ENCODE data around the gene PDXP.

PDXP gene, protein sequence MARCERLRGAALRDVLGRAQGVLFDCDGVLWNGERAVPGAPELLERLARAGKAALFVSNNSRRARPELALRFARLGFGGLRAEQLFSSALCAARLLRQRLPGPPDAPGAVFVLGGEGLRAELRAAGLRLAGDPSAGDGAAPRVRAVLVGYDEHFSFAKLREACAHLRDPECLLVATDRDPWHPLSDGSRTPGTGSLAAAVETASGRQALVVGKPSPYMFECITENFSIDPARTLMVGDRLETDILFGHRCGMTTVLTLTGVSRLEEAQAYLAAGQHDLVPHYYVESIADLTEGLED
- total RNA-seq, result 0 to 1.7 (median 0.40) reads per million in 18 experiments

GRCh38 chr22:37658133-37659065 is at the start of gene PDXP:
TSS of gene PDXP (plus strand) at chr22:37658723. CDS start at chr22:37658783, 60 bp downstream.
- DNase-seq, result peak; percentile 100

- DNase-seq, result peak in 1 of 2 donors; percentile 10
Measured at GRCh38 chr22:37609240-37610152, 49.0 kb upstream of the PDXP start.

- DNase-seq, result peak; percentile 42 to 44
Measured at GRCh38 chr22:37610153-37610475, 48.4 kb upstream of the PDXP start.

DNA sequence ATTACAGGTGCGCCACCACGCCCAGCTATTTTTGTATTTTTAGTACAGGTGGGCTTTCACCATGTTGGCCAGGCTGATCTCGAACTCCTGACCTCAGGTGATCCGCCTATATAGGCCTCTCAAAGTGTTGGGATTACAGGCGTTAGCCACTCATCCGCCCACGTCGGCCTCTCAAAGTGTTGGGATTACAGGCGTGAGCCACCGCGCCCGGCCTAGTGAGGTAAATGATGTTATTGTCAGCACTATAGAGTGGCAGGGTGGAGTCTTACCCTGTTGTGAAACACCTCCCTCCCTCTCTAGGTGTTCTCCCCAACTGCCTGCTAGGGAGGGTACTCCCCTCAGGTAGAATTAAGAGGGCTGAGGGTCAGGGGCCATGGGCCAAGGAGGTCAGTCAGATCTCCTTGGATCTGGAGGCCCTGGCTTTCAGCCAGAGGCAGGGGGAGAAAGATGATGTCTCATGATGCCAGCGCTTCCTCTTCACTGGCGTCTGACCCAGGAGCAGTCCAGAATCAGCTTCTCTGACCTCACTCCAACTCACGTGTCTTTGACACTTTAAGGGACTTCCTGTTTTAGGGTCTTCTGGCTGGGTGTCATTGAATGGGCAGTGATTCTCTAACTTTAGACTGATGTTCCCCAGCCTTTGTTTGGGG is 47.9 kb upstream of the PDXP start:
- DNase-seq, result peak; percentile 96 to 97

- DNase-seq, result peak; percentile 62 to 70
Measured at GRCh38 chr22:37611207-37611606, 47.3 kb upstream of the PDXP start.

GRCh38 chr22:37616201-37617083 is 42.1 kb upstream of the PDXP start:
- peak; percentile 55 to 76 for DNase-seq

GRCh38 chr22:37617431-37617830 is 41.1 kb upstream of the PDXP start:
- DNase-seq, result no peak

GRCh38 chr22:37618072-37618656 is 40.4 kb upstream of the PDXP start:
- no peak for DNase-seq

DNA sequence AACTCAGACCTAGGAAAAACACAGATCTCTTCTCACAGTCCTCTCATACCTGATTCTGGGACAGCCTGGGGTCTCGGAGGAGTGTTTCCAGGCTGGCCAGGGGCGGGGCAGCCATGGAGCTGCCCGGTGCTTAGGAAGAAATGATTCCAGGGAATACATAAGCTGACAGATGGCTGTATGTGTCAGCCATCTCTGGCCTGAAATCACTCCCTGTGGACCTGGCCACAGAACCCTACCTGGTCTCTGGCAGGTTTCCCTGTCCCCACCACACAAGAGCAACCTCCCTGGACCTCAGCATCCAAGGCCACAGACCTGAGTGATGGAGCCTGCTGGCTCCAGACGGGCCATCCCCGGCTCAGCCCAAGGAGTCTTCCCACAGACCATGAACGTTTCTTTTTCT is 39.8 kb upstream of the PDXP start:
- DNase-seq, result no peak

DNA sequence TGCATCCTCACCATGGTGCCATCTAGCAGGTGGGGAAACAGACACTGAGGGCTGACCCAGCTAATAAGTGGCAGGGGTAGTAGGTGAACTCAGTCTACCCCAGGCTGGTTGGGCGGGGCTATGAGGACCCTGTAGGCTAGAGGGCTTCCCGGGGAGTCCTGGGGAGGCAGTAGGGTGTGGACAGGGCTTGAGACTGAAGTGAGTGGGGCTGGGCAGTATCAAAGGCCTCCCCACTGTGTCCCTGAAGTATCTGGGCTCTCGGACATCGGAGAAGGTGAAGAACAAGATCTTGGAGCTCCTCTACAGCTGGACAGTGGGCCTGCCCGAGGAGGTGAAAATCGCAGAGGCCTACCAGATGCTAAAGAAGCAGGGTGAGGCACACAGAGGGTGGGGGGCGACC is 38.5 kb upstream of the PDXP start:
- no peak for DNase-seq

GRCh38 chr22:37621352-37621860 is 37.1 kb upstream of the PDXP start:
- no peak for DNase-seq

GRCh38 chr22:37623075-37624016 is 35.2 kb upstream of the PDXP start:
- DNase-seq, result peak; percentile 50 to 59

GRCh38 chr22:37624017-37624365 is 34.5 kb upstream of the PDXP start:
- no peak for DNase-seq

GRCh38 chr22:37624876-37625275 is 33.6 kb upstream of the PDXP start:
- no peak for DNase-seq

DNA sequence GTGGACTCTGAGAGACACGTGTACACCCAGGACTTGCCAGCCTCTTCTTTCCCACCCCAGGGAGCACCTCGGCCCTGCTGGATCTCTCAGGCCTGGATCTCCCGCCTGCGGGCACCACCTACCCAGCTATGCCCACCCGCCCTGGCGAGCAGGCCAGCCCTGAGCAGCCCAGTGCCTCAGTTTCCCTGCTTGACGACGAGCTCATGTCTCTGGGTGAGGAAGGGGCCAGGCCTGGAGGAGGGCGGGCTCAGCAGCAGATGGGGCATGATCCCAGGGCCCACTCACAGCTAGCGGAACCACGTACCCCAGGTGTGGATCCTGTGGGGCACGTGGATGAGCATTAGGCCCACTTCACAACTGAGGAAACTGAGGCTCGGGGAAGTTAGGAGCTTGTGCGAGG is 32.8 kb upstream of the PDXP start:
- no peak for DNase-seq

DNA sequence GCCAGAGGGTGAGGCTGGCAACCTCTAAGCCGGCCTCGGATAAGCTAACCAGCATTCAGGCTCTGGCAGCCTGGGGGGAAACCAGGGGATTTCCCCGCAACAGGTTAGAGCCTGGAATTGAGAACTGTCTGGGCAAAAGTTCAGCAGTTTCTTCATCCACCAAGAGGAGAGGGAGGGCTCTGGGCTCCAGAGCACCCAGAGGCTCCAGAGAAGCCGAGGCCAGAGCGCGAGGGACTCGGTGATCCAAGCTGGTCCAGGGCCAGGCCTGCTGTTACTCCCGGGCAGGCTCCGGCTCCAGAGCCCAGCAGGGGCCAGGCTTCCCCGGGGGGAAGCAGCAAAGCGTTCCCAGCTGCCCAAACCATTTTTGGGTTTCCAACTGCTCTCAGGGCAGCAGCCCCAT is 32.4 kb upstream of the PDXP start:
- DNase-seq, result no peak

GRCh38 chr22:37626556-37627075 is 31.9 kb upstream of the PDXP start:
- no peak for DNase-seq

DNA sequence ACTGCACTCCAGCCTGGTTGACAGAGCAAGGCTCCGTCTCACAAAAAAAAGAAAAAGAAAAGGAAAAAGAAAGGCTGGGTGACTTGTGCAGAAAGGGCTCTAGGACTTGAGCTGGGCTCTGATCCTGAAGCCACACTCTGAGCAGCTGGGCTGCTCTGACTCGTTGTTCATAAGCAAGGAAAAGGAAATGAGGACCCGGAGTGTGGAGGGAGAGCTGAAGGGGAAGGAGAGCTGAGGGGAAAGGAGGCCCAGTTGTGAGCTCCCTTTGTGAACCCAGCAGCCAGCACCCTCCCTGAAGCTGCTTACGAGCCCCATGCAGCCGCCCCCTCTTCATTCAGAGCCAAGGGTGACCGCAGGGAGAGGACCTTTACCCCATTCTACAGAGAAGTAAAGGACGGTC is 31.4 kb upstream of the PDXP start:
- DNase-seq, result peak; percentile 24 to 48

DNA sequence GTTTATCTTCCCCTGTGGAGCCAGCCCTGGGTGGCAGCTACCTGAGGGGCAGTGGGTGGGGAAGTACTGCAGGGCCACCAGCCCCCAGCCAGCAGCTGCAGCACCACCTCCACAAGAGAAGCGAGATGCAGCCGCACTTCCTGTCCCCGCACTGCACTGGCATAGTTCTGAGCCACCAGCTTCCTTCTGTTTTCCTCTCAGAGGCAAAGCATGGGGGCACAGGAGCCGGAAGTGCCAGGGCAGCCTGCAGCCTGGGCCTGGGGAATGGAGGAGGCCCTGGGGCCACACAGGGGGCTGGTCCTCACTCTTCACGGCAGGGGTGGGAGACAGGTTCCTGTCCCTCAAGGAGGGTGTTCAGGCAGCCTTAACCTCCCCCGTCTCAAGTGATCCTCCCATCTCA is 31.0 kb upstream of the PDXP start:
- DNase-seq, result peak; percentile 40 to 54
